ENCODE measurements around the gene FBXO3.
"Not testable (repeated sequence)": the region's sequence is repeated elsewhere in the genome, so short reads cannot be mapped to it uniquely, and the experiment has no call there.

Gene FBXO3, protein sequence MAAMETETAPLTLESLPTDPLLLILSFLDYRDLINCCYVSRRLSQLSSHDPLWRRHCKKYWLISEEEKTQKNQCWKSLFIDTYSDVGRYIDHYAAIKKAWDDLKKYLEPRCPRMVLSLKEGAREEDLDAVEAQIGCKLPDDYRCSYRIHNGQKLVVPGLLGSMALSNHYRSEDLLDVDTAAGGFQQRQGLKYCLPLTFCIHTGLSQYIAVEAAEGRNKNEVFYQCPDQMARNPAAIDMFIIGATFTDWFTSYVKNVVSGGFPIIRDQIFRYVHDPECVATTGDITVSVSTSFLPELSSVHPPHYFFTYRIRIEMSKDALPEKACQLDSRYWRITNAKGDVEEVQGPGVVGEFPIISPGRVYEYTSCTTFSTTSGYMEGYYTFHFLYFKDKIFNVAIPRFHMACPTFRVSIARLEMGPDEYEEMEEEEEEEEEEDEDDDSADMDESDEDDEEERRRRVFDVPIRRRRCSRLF

DNA sequence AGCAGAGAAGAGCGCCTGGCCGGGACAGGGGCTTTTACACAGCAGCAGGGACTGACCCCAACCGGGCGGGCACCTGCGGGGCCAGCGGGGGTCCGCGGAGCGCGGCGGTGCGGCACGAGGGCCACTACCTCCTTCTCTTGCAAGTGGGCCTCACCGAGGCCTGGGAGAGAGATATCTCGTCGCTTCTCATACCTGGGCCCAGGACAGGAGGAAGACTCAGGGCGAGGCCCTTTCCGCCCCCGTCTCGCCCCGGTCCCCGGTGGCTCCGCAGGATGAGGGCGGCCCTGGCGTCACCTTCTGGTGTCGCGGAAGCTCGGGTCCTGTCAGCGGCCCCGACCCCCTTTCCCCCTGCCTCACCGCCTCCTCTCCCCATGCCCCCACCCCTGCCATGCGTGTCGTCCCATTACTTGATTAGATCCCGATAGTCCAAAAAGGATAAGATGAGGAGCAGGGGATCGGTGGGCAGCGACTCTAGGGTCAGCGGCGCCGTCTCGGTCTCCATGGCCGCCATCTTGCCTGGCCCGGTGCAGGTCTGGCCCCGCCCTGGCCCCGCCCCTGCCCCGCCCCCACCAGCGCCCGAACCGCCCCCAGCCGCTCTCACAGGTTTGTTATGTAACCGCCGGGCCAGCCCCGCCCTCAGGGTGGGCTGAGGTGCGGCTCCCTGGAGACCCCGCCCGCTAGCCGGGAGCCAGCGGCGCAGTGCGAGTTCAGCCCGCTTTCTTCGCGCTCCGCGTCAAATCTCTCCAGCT lies at the start of gene FBXO3:
Gene FBXO3, minus strand, starts transcription at position 534 of the 749 bp plus-strand sequence. Its CDS starts 23 bp downstream, at position 511.
- DNase-seq, result peak; percentile 76

DNA sequence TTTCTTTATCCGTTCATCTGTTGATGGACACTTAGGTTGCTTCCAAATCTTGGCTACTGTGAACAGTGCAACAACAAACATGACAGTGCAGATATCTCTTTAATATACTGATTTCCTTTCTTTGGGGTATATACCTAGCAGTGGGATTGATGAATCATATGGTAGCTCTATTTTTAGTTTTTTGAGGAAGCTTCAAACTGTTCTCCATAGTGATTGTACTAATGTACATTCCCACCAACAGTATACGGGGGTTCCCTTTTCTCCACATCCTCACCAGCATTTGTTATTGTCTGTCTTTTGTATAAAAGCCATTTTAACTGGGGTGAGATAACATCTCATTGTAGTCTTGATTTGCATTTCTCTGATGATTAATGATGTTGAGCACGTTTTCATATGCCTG lies 48.7 kb upstream of the FBXO3 start:
- DNase-seq, result not testable (repeated sequence)

DNA sequence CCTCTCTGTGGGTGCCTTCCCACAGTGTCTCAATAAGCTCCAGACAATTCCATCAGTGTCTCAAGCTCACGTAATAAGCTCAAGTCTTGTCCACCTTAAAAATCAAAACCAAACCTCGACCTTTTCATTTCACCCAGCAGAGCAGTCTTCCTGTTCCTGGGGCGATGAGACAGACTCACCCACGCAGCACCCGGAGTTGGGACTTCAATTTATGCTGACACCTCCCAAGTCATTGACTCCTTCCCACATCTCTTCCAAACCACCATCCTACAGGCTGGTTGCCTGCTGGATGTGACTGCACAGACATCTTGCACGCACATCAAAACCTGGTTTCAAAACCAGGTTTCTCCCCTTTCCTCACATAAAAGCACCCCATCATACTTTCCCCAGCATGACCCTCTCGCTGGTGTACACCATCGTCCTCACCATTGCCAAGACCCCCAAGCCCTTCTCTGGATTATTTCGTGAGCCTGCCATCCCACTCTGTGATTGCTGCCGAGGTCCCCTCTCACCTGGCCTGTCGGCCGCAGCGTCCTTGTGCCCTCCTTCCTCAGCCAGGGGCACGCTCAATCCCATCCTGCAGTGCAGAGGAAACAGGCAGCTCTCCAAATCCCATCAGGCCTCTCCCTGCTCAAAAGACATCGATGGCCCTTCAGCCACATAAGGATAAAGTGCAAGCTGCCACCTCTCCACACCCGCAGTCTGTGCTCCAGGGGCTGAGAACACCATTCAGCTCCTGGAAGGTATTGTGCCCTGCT lies 45.1 kb upstream of the FBXO3 start:
- no peak for DNase-seq

DNA sequence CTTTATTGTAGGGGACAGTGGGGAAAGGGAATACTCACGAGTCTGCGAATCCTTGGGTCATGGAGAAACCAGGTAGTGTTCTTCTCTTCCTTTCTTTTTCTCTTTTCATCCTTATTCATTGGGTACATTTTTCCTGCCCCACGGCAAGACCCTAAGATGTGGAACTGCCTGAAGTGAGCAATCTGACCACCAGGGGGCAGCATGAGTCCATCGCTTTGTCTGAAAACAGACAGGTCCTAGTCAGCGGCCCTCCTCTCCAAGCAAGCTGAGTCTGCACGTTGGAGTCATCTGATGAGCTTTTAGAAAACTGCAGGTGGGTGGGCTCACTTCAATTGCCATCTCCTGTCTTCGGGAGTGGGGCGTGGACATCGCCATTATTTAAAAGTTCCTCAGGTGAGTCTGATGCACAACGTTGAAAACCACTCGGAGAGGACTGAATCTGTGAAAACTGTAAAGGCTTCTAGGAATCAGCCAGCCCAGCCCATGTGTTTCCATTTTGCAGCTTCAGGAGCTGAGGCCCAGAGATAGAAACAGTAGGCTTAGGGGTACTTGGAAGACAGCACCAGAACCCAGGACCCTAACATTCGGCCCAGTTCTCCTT lies 34.0 kb upstream of the FBXO3 start:
- DNase-seq, result peak; percentile 84

DNA sequence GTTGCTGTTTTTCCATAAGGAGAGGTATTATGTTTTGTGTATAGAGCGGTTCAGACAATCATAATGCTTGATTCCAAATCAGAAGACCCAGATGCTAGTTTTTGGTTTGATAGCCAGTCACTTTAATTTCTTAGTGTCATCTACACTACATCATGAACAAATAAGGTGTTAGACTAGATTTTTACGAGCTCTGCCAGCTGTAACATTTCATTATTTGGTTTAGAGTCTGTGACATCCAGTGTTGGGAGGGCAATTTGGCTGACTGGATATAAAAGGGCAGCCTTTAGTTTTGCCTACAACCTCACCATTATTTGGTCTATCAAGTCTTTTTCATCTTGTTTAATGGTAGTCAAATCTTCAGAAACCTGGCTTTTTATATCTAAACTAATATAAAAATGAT lies 30.2 kb upstream of the FBXO3 start:
- DNase-seq, result no peak

DNA sequence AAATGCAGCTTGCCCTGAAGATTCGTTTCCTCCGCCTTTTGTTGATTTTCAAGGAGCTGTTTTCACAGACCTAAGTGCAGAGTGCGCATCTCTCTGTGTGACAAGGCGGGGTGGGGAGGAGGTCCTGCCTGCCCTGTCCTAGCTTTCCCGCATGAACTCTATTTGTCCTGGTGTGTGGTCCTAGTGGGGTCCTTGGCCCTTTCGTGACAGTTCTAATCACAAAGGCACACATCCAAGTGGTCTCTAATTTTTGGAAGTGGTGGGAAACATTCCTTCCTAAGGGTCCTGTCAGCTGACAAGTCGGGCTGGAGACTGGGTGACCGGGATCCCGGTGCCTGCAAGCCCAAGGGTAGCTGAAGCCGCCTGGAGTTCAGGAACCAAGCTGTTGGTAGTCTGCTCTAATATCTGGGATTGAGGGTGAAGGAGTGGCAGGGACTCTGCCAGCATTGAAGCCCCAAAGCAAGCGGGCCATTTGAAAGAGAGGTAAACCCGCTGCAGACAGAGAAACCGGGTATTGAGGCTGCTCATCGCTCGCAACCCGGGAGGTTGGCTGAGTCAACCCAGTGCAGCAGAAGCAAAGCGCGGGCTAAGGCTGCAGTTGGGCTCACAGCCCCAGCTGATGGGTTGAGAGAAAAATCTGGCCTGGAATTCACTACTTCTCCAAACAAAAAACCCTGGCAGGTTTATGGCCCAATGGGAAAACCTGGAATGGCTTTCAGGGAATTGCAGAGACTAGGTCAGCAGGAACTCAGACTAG lies 28.1 kb upstream of the FBXO3 start:
- DNase-seq, result peak; percentile 37

DNA sequence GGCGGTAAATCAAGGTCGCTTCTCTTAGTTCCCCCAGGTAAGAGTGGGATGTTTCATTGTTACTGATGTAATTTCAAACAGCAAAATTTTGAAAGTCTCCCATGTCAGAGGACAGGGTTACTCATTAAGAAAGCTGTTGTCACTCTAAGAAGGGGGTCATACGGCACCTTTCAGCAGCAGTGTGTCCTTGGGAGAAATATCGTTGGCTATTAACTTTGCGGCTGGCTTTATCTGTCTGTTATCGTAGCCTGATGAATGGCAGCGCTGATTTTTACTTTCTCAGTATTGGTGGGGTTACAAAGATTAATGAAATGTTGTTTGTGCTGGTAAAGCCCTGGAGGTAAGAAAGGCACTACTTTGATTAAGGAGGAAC lies 27.5 kb upstream of the FBXO3 start:
- no peak for DNase-seq

DNA sequence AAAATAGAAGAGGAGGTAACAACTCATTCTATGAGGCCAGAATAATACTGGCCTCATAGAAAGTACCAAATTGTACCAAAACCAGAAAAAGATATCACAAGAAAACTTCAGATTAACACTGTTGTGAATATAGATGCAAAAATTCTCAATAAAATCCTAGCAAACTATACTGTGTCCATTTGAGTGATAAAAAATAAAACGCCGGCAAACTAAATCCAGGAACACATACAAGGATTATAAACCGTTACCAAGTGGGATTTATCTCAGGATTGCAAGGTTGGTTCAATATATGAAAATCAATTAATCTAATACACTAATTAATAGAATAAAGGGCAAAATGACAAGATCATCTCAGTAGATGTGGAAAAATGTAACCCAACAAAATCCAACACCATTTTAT lies 23.6 kb upstream of the FBXO3 start:
- no peak for DNase-seq

DNA sequence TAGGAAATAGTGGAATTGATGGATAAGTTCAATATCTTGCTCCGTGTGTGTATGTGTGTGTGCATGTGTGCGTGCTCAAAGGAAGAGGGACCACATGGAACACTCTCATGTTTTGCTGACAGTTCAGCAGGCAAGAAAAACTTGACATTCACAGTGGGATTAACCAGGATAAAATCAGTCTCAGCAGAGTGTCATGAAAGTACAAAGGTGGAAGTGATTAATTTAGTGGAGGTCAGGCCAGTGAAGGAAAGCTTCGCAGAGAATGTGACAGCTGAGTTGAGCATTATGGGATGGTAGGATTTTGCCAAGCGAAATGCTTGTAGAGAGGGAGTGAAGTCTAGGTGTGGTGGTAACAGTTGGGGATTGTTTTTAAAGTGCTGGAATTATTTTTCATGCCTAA lies 15.7 kb upstream of the FBXO3 start:
- no peak for DNase-seq

DNA sequence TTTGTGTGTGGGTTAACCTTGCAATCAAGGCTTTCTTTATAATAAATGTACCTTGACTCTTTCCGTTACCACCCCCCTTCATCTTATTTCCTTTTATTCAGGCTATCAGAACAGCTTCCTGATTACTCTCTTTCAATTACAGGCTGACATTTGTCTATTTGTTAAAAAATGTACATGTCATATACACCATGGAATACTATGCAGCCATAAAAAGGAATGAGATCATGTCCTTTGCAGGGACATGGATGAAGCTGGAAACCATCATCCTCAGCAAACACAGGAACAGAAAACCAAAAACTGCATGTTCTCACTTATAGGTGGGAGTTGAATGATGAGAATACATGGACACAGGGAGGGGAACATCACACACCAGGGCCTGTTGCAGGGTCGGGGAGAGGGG lies 13.8 kb upstream of the FBXO3 start:
- DNase-seq, result not testable (repeated sequence)

DNA sequence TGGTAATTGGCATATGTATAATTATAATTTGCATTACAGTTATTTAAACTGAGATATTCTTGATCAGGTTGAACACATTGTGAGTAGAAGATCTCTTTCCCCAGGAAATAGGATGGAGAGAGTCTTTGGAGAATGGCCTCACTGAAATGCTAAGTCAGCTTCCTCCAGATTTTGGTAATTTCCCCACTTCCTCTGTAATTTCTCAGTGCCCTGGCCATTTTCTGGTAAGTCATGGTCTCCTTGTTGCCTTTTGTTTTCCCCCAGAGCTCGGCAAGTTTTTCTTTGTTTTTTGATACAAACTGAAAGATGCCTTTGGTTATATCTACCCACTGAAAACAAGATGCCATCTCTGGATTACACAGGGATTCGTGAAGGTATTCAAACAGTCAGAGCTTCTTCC lies 12.8 kb upstream of the FBXO3 start:
- no peak for DNase-seq

DNA sequence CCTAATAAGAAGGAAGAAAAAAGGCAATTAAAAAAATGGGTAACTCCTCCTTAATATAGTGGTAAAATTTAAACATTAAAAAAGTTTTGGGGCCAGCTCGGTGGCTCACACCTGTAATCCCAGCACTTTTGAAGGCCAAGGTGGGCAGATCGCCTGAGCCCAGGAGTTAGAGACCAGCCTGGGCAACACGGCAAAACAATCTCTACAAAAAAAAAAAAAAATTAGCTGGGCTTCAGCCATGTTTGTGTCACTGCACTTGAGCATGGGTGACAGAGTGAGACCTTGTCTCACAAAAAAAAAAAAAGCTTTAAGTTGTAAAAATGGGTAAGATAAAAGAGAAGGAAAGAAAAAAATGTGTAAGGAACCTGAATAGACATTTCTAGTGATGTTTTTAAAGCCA lies 11.3 kb upstream of the FBXO3 start:
- DNase-seq, result no peak

DNA sequence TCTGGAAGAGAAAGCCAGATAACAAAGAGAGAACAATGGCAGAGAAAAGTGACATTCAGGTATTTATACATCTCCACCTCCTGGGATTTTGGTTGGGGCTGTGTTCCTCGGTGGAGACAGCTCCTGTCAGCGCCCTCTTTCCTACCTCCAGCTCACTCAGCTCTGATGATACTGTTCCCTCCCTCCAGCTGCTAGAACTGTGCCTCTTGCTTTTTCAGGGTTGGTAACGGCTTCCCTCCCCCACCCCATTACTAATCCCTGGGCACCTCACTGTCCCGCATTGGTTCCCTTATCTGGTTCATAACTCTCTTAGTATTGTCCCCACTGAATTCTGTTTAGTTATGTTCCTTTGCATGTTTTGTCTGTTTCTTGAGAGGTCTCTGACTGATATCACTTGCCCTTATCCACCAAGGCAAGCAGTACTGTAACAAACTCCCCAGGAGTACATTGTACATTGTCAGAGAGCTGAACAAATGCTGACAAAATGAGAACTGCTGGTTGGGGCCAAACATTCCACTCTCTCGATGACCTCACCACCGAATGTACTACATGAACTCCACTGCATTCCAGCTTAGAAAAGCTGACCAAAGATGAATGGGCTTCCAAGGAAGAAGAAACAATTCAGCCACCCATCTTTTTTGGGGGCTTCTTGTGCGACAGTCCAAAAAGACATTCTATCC lies 5.7 kb upstream of the FBXO3 start:
- DNase-seq, result no peak

DNA sequence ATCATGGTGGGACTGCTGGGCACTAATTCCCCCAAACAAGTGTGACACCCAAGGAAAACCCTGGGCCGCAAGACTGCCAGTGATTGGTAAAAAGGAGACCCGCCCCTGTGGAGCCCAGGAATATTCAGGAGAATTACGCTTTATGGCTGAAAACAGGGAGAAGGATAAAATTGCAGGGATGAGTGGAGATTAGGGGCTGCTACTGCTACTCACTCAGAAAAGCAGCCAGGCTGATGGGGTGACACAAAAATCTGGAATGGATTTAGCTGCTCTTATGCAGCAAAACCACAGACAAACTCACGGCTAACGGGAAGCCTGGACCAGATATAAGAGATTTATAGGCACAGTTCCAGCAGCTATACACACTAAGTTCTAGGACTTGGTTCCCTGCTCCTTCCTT lies 4.4 kb upstream of the FBXO3 start:
- no peak for DNase-seq

DNA sequence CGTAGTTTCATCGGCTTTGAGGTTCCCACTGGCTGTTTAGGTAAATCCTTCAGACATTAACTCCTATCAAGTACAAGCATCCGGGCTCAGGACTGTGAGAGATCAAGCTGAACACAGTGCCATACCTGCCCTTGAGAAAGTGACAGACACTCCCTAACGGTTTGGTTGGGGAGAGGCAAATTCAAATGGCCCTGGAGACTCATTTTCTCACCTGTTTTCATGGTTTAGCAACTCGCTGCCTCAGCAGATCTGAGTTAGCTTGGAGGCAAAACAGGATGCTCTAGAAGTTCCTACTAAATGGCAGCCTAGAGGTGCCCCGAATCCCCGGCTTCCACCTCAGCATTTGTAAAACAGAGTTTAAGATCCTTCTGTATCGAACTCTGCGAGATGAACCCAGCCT lies 3.6 kb upstream of the FBXO3 start:
- DNase-seq, result no peak

DNA sequence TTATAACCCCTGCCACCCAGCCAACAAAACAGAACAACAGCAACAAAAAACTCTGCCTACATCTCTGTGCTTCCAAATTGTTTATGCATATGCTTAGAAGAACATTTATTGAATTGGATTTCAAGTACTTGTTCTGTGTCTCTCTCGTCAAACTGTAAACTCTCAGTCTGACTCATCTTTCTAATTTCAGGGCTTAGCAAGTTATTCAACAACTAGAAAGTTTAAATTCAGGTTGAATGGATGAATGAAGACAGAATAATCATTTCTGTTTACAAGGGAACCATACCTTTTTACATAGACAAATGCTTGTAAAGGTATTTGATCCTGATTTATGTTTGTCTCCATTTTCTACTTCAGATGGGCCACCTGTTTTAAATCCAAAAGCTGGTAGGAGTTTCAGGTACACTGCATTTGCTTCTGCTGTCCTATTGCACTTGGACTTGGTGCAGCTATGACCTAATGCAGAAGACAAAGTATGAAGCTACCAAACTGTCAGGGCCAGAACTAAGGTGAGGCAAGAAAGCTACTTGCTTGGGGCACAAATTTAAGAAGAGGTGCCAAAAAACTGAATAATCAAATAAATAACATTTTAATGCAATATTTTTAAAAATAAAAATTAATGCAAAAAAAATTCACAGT lies 1.6 kb upstream of the FBXO3 start:
- no peak for DNase-seq

DNA sequence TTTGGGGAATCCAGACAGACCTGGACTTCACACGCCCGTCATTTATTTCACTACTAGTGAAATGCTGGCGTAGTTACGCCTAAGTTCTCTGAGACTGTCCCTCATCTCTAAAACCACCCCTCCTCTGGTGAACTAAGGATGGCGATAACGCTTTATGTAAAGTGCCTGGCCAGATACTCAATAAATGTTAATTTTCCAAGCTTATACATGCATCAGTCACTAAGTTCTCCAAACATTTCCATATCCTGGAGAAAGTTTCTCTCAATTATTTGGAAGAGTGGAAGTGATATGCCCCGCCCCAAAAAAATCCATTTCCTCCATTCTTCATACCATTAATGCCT lies 1.1 kb upstream of the FBXO3 start:
- no peak for DNase-seq

DNA sequence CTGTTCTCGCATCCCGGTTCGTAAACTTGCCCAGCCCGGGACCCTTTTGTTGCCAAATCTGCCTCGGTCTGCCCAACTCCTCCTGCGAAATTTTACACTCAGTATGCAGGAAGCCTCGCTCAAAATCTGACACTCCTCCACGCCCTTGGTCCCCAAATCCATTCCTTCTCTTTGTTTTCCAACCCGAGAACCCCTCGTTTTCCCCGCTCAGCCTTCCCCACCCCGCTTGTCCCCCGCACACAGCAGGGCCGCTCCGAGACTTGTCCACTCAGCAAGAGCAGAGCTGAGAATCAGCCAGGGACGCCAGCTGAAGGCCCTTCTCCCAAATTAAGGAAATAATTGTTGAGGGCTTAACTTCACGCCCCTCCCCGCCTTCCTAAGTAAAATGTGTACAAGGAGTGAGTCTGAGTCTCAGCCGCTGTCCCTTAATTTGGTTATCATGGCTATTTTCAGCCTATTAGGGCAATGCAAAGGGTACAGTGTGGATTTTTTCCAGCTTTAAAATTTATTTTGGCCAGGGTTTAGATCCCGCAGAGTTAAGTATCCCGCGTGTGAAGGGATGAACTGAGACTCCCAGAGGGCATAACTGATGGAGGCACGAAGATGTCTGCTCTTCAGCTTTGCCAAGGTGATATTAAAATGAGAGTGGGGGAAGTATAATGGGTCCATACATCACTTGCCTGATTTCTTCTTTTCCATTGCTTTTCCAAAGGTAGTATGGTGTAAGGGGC lies 581 bp upstream of the FBXO3 start:
- DNase-seq, result no peak

DNA sequence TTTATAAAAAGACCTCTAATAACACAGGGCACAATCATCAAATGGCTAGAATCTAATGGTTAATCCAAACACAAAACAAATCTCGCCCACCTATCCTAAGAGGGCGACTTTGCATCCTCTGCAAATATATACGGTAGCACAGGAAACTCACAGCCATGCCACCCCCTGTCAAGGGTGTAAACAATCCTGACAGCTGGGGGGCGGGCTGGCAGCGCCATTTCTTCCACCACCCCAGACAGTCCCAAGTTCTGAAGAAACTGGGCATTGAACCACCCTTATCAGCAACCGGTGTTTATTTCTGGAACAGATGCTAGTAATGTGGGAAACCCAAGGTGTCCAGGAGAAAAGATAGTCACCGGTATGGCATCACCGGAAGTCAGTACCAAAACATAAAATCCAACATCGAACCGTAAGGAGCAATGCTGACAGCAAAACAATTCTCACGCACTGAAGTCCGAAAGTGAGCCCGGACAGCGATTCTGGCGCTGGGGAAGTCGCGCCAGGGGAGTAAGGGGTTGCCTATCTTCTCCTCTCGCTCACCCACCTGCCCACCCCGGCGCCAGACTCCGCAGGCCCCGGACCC lies 825 bp downstream of the FBXO3 start:
- peak; percentile 16 for DNase-seq

DNA sequence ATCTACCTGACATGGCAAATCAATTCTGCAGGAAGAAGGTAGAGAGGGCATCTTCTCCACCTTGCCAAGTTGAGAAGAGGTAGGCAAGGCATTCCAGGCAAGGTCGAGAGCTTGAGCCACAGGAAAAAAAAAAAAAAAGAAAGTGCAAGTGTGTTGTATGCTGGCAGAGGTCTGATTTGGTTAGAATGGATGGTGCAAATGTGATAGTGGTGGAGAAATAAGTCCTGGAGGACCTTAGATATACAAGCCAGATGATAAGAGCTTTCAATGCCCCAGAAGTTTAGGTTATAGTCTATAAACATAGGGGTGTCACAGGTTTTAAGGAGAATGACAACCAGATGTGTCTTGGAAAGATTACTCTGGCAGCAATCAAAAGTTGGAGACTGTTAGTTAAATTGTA lies 1.4 kb downstream of the FBXO3 start:
- no peak for DNase-seq
